Parathyroid adenoma (tissue), 2 donors: Measurements from ENCODE around the gene HUWE1.

Experiments used
- H2AFZ ChIP-seq: fragments of 300-600 bp; sonication (generic); one replicate; pipeline ENCODE4 v1.7.0; 2017; ENCODE audit warnings: antibody characterized with exemption, mild to moderate bottlenecking
- H3K27ac ChIP-seq: fragments of 300-600 bp; sonication (generic); one replicate; pipeline ENCODE4 v1.7.0; 2017
- H3K27me3 ChIP-seq: fragments of 300-600 bp; sonication (generic); one replicate; pipeline ENCODE4 v1.7.0; 2017; ENCODE audit warnings: low read length; ENCODE audit not compliant: control insufficient read depth, insufficient read depth
- H3K36me3 ChIP-seq: fragments of 300-600 bp; sonication (generic); one replicate; pipeline ENCODE4 v1.7.0; 2017; ENCODE audit warnings: low read length; ENCODE audit not compliant: control insufficient read depth, insufficient read depth
- H3K4me1 ChIP-seq: fragments of 300-600 bp; sonication (generic); one replicate; pipeline ENCODE4 v1.7.0; 2017; ENCODE audit warnings: control low read depth
- H3K4me2 ChIP-seq: fragments of 300-600 bp; sonication (generic); one replicate; pipeline ENCODE4 v1.7.0; 2017; ENCODE audit warnings: low read length
- H3K4me3 ChIP-seq: fragments of 300-600 bp; sonication (generic); one replicate; pipeline ENCODE4 v1.7.0; 2017; ENCODE audit warnings: low read depth, low read length
- H3K79me2 ChIP-seq: fragments of 300-600 bp; sonication (generic); one replicate; pipeline ENCODE4 v1.7.0; 2017; ENCODE audit warnings: control low read depth
- H3K9ac ChIP-seq: fragments of 300-600 bp; sonication (generic); one replicate; pipeline ENCODE4 v1.7.0; 2017; ENCODE audit warnings: mild to moderate bottlenecking
- H3K9me3 ChIP-seq: fragments of 300-600 bp; sonication (generic); one replicate; pipeline ENCODE4 v1.7.0; 2017; ENCODE audit warnings: low read length; ENCODE audit not compliant: control insufficient read depth
- TF ChIP-seq, protein P1 (sequence below): fragments of 300-600 bp; sonication (generic); IDR thresholded peaks from one replicate; pipeline ENCODE4 v1.7.0; 2017; ENCODE audit warnings: antibody characterized with exemption, mild to moderate bottlenecking
- donor health status: primary hyperparathyroidism.

The HUWE1 gene

GRCh38 chrX:53587795-53588420 is 98.6 kb downstream of the HUWE1 start:
- no peak overlapping the region for H3K9ac ChIP-seq
- TF ChIP-seq, protein P1, sequence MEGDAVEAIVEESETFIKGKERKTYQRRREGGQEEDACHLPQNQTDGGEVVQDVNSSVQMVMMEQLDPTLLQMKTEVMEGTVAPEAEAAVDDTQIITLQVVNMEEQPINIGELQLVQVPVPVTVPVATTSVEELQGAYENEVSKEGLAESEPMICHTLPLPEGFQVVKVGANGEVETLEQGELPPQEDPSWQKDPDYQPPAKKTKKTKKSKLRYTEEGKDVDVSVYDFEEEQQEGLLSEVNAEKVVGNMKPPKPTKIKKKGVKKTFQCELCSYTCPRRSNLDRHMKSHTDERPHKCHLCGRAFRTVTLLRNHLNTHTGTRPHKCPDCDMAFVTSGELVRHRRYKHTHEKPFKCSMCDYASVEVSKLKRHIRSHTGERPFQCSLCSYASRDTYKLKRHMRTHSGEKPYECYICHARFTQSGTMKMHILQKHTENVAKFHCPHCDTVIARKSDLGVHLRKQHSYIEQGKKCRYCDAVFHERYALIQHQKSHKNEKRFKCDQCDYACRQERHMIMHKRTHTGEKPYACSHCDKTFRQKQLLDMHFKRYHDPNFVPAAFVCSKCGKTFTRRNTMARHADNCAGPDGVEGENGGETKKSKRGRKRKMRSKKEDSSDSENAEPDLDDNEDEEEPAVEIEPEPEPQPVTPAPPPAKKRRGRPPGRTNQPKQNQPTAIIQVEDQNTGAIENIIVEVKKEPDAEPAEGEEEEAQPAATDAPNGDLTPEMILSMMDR: no peak
- H3K36me3 ChIP-seq: no peaks in the 10 kb centered on the region
- H3K4me3 ChIP-seq: no peak overlapping the region
- H3K4me2 ChIP-seq: no peak overlapping the region
- H3K27me3 ChIP-seq: no peaks in the 10 kb centered on the region
- H2AFZ ChIP-seq: no peak overlapping the region
- H3K27ac ChIP-seq: no peak overlapping the region
- H3K79me2 ChIP-seq: no peaks in the 10 kb centered on the region
- H3K9me3 ChIP-seq: no peaks in the 10 kb centered on the region
- no peaks in the 10 kb centered on the region for H3K4me1 ChIP-seq

DNA sequence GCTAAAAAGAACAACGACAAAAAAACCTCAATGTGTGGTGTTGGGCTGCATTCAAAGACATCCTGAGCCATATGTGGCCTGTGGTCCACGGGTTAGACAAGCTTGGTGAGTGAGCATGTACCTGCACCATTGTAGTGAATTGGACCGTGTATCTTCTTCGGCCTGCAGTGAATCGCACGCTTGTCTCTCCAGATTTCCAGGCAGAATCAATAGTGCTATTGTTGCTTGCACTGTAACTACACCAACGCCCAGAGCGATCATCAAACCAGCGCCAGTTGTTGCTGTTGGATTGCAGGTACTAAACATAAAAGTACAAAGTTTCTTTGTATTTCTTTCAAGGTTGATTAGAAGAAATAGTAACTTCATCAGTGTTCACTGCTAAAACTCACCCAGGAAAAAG is 101.6 kb downstream of the HUWE1 start:
- TF ChIP-seq, protein P1: no peak
- Histone ChIP-seq H3K4me1 (no peaks in the 10 kb centered on the region), H3K27ac (no peak overlapping the region), H2AFZ (no peak overlapping the region), H3K4me2 (no peak overlapping the region), H3K4me3 (no peak overlapping the region), H3K27me3 (no peaks in the 10 kb centered on the region), H3K9ac (no peak overlapping the region), H3K9me3 (no peaks in the 10 kb centered on the region), H3K79me2 (no peaks in the 10 kb centered on the region), H3K36me3 (no peaks in the 10 kb centered on the region)

- TF ChIP-seq, protein P1: no peak
- Histone ChIP-seq H3K79me2 (no peaks in the 10 kb centered on the region), H3K4me3 (no peak overlapping the region), H3K27ac (no peak overlapping the region), H3K36me3 (no peaks in the 10 kb centered on the region), H3K4me1 (no peaks in the 10 kb centered on the region), H2AFZ (no peak overlapping the region), H3K9ac (no peak overlapping the region), H3K9me3 (no peaks in the 10 kb centered on the region), H3K4me2 (no peak overlapping the region), H3K27me3 (no peaks in the 10 kb centered on the region)
Observed at GRCh38 chrX:53583571-53583970, 102.9 kb downstream of the HUWE1 start.

DNA sequence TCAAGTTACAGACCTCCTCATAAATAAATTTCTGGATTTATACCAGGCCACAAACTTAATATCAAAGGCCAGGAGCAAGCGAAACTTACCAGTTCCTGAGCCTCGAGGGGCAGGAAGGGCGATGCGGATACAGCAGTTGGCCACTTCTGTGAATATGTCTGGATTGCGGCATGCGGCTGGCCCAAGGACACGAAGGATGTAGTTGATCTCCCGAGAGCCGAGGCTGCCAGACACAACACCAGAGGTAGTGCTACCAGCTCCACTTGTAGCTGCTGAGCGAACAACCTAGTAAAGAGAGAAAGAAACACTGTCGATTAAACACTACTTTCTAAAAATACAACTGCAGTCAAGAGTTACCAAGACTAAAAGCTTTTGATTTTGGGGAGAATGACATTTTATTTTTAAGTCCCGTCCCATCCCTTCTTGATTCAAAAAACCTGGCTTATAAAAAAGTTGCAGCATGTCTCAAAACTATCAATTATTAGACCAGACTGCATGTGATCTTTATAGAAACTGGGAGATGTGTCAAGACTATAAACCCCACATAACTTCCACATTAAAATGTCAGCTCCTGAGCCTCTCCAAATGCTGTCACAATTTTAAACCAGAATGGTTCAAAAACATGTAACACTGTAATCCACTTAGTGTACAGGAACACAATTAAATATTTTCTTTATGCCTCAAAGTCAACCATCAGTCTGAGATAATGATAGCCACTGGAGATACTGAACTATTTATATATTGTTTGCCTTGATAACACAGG is 105.6 kb downstream of the HUWE1 start:
- H3K27ac ChIP-seq: no peak overlapping the region
- H3K9ac ChIP-seq: no peak overlapping the region
- no peak overlapping the region for H3K4me2 ChIP-seq
- no peaks in the 10 kb centered on the region for H3K36me3 ChIP-seq
- H3K4me3 ChIP-seq: no peak overlapping the region
- no peaks in the 10 kb centered on the region for H3K9me3 ChIP-seq
- peaks cover 2% of the 10 kb centered on the region for H3K4me1 ChIP-seq
- H2AFZ ChIP-seq: no peak overlapping the region
- TF ChIP-seq, protein P1: no peak
- no peaks in the 10 kb centered on the region for H3K79me2 ChIP-seq
- no peaks in the 10 kb centered on the region for H3K27me3 ChIP-seq
